ENCODE measurements around the gene HK3.

Gene HK3

GRCh38 chr5:176891331-176891958 is 7.7 kb downstream of the HK3 start:
- in situ Hi-C loops (cut with MboI; ENCODE audit: low pct_unique_long_range_greater_than_20kb, low sequenced_read_pairs, unreplicated experiment): no loop called here
- peak; percentile 5 for DNase-seq (ENCODE audit: low spot score)
- TF ChIP-seq CTCF (IDR thresholded peaks at IDR 0.05; ENCODE audit: extremely low read depth, insufficient read depth, missing control alignments): no peak

DNA sequence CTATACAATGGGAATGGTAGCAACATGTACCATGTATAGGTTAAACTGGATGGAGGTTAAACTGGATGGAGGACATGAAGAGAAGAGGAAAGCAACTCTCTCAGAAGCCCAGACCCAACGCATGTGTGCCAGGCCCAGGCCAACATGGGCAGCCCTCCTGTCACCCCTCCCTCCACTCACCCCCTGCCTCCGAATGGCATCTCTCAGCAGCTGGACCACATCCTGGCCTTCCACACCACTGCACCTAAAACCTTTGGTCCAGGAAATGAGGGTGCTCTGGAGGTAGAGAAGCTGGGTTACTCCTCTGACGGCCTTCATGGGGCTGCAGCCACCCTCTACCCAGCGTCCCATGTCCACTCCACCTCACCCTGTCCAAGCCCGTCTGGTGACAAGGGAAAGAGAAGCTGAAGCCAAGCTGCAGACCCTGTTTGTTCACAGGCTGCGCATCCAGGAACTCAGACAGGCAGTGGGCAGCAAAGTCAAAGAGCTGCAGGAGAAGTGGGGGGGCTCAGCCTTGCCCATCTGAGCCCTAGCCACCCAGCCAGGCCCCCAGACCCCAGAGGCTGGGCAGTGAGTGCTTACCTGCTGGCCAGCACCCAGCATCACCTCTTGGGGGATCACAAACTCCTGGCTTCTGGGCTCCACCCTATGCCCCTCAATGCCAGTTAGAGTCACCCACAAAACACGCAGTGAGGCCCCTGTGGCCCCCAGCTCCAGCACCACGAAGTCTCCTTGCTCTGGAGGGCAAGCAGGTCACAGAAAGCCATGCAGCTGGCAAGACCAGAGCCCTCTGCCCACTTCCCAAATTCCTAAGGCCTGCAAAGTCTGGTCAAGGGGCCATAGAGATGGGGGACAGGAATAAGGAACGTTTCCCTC is 8.5 kb downstream of the HK3 start:
- TF ChIP-seq CTCF (IDR thresholded peaks at IDR 0.05; ENCODE audit: extremely low read depth, insufficient read depth, missing control alignments): no peak
- in situ Hi-C loops (cut with MboI; ENCODE audit: low pct_unique_long_range_greater_than_20kb, low sequenced_read_pairs, unreplicated experiment): no loop called here
- peak; percentile 4 for DNase-seq (ENCODE audit: low spot score)

DNA sequence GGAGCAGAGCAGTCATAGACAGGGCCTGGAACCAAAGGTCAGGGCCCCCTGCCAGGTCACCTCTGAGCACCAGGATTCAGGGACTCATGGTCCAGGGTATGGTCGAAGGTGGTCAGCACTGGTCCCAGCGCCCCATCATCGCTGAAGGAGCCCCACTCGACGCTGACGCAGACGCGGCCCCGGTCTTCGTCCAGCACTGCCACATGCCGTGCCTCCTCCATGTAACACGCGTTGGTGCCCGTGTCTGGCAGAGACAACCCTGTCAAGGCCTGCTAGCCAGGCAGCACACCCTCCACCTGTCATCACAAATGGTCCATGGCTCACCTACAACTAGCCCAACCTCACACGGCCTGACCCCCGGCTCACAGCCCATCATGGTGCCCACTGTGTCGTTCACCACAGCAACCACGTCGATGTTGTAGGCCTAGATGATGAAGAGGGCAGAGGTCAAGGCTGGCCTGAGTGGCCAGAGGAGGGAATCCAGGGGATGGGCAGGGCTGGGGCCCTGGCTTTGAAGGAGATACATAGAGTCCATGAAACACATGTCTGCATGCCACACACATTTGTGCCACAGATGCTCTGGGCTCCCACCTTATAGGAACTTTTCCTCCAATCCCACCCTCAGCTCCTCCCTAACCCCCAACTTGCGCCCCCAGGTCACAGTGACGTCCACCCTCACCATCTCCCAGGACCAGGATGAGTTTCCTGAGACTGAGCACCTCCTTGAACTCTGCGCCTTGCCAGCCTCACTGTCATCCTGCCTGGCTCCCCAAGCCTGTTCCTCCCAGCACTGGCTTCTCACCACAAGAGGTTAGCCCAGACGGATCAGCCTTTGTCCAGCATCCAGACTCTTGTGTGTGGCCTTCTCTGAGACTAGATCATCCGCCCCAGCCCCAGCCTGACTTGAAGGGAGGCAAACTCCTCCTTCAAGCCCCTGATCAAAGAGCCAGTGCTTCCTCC is 9.5 kb downstream of the HK3 start:
- peak; percentile 5 for DNase-seq (ENCODE audit: low spot score)
- in situ Hi-C loops (cut with MboI; ENCODE audit: low pct_unique_long_range_greater_than_20kb, low sequenced_read_pairs, unreplicated experiment): no loop called here
- no peak for TF ChIP-seq CTCF (IDR thresholded peaks at IDR 0.05; ENCODE audit: extremely low read depth, insufficient read depth, missing control alignments)

DNA sequence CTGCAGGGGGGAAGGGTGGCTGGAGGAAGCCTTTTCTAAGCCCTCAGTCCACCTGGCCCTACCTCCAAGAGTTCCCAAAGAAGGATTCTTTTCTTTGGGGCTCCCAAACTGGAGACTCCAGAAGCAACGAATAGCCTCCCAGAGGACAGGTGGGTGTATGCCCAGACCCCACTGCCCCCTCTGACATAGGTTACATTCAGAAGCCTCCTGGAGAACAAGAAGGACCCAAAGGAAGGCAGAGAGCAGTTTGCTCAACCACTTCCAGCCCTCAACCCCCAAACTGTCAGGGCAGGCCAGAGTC is 10.3 kb downstream of the HK3 start:
- DNase-seq (ENCODE audit: low spot score): no peak
- in situ Hi-C loops (cut with MboI; ENCODE audit: low pct_unique_long_range_greater_than_20kb, low sequenced_read_pairs, unreplicated experiment): no loop called here
- TF ChIP-seq CTCF (IDR thresholded peaks at IDR 0.05; ENCODE audit: extremely low read depth, insufficient read depth, missing control alignments): no peak

DNA sequence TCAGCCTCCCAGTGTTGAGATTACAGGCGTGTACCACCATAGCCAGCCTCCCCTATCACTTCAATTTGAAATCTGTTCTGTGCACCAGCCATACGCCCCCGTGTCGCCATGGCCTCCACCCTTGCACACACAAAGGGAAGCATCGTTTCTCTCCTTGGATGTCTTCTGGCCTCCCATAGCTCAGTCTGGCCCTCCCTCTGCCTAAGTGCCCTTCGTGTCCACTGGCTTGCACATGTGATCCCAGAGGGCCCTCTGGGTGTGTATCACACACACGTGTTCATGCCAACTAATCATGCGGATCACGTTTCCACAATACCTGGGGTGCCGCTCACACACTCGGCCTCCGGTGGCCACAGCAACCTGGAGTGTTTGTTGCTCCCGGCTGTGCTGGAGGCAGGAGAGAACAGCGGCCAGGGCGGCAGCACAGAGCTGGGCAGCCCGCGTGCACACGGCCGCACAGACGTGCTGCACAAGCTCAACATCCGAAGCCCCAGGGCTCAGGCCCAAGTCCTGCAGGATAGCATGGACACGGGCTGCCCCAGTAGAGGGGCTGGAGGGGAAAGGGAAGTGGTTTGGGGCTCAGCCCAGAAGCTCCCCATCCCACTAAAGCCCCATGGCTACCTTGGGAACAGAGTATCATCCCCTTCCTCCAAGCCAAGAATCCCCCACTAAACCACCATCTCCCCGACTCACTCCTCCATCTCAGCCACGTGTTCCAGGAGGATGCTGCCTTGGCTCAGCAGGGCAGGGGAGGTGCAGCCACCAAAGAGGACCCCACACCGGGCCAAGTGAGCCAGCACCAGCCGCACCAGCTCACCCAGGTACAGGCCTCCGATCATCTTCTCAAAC is 10.9 kb downstream of the HK3 start:
- DNase-seq (ENCODE audit: low spot score): peak; percentile 2
- TF ChIP-seq CTCF (IDR thresholded peaks at IDR 0.05; ENCODE audit: extremely low read depth, insufficient read depth, missing control alignments): no peak
- in situ Hi-C loops (cut with MboI; ENCODE audit: low pct_unique_long_range_greater_than_20kb, low sequenced_read_pairs, unreplicated experiment): no loop called here

All from GM13977 (cell line).